Neural cell (in vitro differentiated cells): ENCODE data around the gene C18orf32.

Experiments used
- CTCF ChIP-seq: fragments of 450-650 bp; IDR thresholded peaks from 2 replicates; pipeline ENCODE4 v1.5.1; 2014; ENCODE audit warnings: antibody characterized with exemption, mild to moderate bottlenecking, moderate library complexity; ENCODE audit not compliant: poor library complexity, severe bottlenecking
- EP300 ChIP-seq: fragments of 450-650 bp; conservative IDR thresholded peaks from 2 replicates; pipeline ENCODE4 v1.6.1; 2014; ENCODE audit warnings: antibody characterized with exemption, mild to moderate bottlenecking, moderate library complexity; ENCODE audit not compliant: poor library complexity, severe bottlenecking
- EZH2 ChIP-seq: fragments of 200-600, 300-800 bp; shearing (Covaris generic), sonication (generic); IDR thresholded peaks from 2 replicates; pipeline ENCODE4 v1.6.1; 2014; ENCODE audit warnings: antibody characterized with exemption, low read length, borderline replicate concordance, mild to moderate bottlenecking; ENCODE audit not compliant: insufficient read depth, poor library complexity, severe bottlenecking
- MXI1 ChIP-seq: fragments of 450-650 bp; conservative IDR thresholded peaks from 2 replicates; pipeline ENCODE4 v1.6.1; 2014; ENCODE audit warnings: antibody characterized with exemption, mild to moderate bottlenecking; ENCODE audit not compliant: poor library complexity, severe bottlenecking
- POLR2AphosphoS5 ChIP-seq: IDR thresholded peaks from 2 replicates; pipeline ENCODE4 v1.6.1; 2012
- RAD21 ChIP-seq: fragments of 450-650 bp; conservative IDR thresholded peaks from 2 replicates; pipeline ENCODE4 v1.6.1; 2014; ENCODE audit warnings: antibody characterized with exemption, mild to moderate bottlenecking, moderate library complexity
- REST ChIP-seq: IDR thresholded peaks from 2 replicates; pipeline ENCODE4 v1.6.1; 2012; ENCODE audit warnings: borderline replicate concordance
- TAF1 ChIP-seq: IDR thresholded peaks from 2 replicates; pipeline ENCODE4 v1.6.1; 2012; ENCODE audit warnings: low read depth

- TF ChIP-seq POLR2AphosphoS5 (no peak), CTCF (no peak), EP300 (no peak), EZH2 (no peak), MXI1 (no peak), TAF1 (no peak), REST (no peak), RAD21 (no peak)
These were observed 32.3 kb upstream of the C18orf32 start for GRCh38 chr18:49519101-49519971.
